ENCODE results near the gene THRB.

Gene THRB

DNA sequence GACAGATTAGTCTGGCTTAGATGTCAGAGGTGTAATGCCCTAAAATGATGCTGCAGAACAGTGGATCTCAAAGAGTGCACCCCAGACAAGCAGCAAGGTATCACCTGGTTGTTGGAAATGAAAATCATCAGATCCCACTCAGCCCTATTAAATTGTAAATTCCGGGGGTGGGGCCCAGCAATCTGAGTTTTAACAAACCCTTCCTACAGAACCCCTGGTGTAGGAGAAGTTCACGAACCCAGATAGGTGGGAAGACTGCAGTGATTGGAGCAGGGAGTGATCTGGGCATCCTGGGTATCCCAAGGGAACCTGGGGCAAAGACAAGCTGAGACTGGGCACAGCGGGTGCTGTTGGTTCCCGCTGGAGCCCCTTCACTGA lies 24.3 kb upstream of the THRB start:
- TF ChIP-seq, protein P1, sequence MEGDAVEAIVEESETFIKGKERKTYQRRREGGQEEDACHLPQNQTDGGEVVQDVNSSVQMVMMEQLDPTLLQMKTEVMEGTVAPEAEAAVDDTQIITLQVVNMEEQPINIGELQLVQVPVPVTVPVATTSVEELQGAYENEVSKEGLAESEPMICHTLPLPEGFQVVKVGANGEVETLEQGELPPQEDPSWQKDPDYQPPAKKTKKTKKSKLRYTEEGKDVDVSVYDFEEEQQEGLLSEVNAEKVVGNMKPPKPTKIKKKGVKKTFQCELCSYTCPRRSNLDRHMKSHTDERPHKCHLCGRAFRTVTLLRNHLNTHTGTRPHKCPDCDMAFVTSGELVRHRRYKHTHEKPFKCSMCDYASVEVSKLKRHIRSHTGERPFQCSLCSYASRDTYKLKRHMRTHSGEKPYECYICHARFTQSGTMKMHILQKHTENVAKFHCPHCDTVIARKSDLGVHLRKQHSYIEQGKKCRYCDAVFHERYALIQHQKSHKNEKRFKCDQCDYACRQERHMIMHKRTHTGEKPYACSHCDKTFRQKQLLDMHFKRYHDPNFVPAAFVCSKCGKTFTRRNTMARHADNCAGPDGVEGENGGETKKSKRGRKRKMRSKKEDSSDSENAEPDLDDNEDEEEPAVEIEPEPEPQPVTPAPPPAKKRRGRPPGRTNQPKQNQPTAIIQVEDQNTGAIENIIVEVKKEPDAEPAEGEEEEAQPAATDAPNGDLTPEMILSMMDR (IDR thresholded peaks at IDR 0.05; ENCODE audit: borderline replicate concordance, control extremely low read depth, extremely low read depth, insufficient read depth, missing control alignments) = no peak
- no peak for DNase-seq (ENCODE audit: low spot score)
- in situ Hi-C loops (cut with MboI; ENCODE audit: low sequenced_read_pairs, unreplicated experiment) = no loop called here

DNA sequence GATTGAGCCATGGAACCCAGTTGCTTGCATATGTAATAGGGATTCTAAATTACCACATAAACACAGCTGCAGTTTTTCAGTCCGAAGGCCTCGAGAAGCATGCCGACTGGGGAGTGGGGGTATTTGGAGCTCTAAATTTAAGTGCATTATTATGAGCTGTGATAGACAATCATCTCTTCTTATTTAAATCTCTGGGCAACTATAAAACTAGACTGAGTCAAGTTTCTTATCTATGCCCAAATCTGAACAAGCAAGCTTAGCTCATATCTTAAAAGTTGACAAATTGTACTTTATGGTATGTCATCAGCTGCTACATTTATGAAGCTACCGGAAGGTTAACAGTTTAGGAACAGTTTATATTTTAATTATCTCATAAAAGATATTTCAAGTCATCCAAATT lies 19.5 kb upstream of the THRB start:
- TF ChIP-seq, protein P1 (IDR thresholded peaks at IDR 0.05; ENCODE audit: borderline replicate concordance, control extremely low read depth, extremely low read depth, insufficient read depth, missing control alignments) = no peak
- no peak for DNase-seq (ENCODE audit: low spot score)
- in situ Hi-C loops (cut with MboI; ENCODE audit: low sequenced_read_pairs, unreplicated experiment) = no loop called here

DNA sequence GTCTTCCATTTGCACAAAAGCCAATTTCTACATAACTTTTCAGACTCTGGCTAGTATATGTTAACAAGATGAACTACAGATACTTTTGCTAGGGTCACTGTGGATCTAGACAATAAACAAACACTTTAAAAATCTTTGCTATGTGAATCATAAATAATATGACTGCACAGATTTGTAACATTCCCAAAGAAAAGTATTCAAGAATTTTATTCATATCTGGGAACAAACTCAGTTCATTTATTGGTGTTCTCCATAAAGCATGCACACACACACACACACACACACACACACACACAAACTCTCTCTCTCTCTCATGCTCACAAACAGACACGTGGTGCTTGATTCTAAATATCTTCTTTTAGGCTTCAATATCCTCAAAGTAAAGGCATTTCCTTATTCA lies 18.8 kb upstream of the THRB start:
- TF ChIP-seq, protein P1 (IDR thresholded peaks at IDR 0.05; ENCODE audit: borderline replicate concordance, control extremely low read depth, extremely low read depth, insufficient read depth, missing control alignments) = no peak
- in situ Hi-C loops (cut with MboI; ENCODE audit: low sequenced_read_pairs, unreplicated experiment) = no loop called here
- DNase-seq (ENCODE audit: low spot score) = no peak

DNA sequence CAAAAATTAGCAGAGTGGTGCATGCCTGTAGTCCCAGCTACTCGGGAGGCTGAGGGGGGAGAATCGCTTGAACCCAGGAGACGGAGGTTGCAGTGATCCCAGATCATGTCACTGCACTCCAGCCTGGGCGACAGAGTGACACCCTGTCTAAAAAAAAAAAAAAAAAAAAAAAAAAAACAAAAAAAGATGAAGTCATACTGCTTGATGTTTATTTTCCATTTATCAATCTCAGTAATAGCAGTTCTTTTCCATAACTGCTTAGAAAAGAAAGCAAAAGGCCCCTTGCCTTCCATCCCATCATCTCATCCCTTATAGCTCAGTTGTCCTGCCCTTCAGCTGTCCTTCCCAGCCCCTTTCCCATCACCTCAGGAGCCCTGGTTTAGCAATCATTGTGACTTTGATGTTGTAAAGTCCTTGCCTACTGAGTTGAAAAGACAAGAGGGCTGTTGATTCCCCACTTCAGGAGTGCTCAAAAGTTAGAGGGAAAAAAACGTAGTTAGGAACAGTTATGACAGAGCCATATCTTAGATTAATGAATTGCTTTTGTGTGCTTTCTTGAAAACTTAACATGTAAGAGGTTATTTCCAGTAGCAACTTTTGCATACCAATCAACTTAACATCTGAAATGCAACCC lies 18.0 kb upstream of the THRB start:
- TF ChIP-seq, protein P1 (IDR thresholded peaks at IDR 0.05; ENCODE audit: borderline replicate concordance, control extremely low read depth, extremely low read depth, insufficient read depth, missing control alignments) = no peak
- DNase-seq (ENCODE audit: low spot score) = no peak
- in situ Hi-C loops (cut with MboI; ENCODE audit: low sequenced_read_pairs, unreplicated experiment) = no loop called here

DNA sequence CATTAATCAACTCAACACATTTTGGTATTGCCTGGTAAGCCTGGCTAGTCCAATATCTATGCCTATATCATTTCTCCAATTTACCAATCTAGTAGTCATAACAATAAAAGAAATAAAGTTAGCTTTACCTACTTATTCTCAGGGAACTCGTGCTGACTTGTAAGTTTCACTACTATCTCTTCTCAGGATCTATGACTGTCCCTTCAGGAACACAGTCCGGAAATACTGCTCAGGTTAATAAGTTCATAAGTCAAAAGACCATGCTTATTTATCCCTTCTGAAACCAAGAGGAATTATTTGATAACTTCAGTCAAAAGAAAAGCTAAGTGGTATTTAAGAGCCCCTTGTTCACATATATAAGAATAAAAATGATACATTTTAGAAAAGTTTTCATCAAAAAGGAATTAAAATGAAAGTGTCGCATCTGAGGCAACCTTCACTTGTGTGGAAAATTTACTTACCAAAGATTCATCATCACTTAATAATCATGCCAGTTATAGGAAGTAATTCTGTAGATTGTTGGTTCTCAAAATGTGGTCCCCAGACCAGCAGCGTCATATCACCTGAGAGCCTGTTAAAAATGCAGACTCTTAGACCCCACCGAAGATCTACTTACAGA lies 15.5 kb upstream of the THRB start:
- in situ Hi-C loops (cut with MboI; ENCODE audit: low sequenced_read_pairs, unreplicated experiment) = no loop called here
- TF ChIP-seq, protein P1 (IDR thresholded peaks at IDR 0.05; ENCODE audit: borderline replicate concordance, control extremely low read depth, extremely low read depth, insufficient read depth, missing control alignments) = no peak
- no peak for DNase-seq (ENCODE audit: low spot score)

- in situ Hi-C loops (cut with MboI; ENCODE audit: low sequenced_read_pairs, unreplicated experiment) = no loop called here
- TF ChIP-seq, protein P1 (IDR thresholded peaks at IDR 0.05; ENCODE audit: borderline replicate concordance, control extremely low read depth, extremely low read depth, insufficient read depth, missing control alignments) = no peak
- no peak for DNase-seq (ENCODE audit: low spot score)
Observed at GRCh38 chr3:24508423-24508839, 13.8 kb upstream of the THRB start.

All from GM13976 (cell line).